Spleen (tissue), 11 donors: ENCODE data around the gene SLC6A2. TPM values are rescaled to one million over a fixed set of nuclear protein-coding genes. Genes with fewer than 3 reads are reported as not detected.

Experiments
- DNase-seq: peaks from one replicate; pipeline ENCODE4 v3.0.0-alpha.2; 2020
- H3K27ac ChIP-seq, 8 donors: fragments of 200-600 bp; sonication (generic) in 7 of 8; 1 replicate in 4 of 8; 2 replicates in 4 of 8; pipeline versions ENCODE4 v1.5.0 to v1.8.0; 2016 to 2021; ENCODE audit warnings: inconsistent platforms in 4 of 8, mild to moderate bottlenecking in 4 of 8, moderate library complexity in 1 of 8
- H3K27me3 ChIP-seq, 7 donors: fragments of 200-600 bp; sonication (generic) in 6 of 7; replicated peaks in 1 of 7; 1 replicate in 4 of 7; 2 replicates in 3 of 7; pipeline versions ENCODE4 v1.5.0 to v1.8.0; 2016 to 2021; ENCODE audit warnings: inconsistent platforms in 3 of 7, mild to moderate bottlenecking in 1 of 7
- H3K36me3 ChIP-seq, 6 donors: fragments of 200-600 bp; sonication (generic) in 5 of 6; 1 replicate in 4 of 6; 2 replicates in 2 of 6; pipeline versions ENCODE4 v1.5.0 to v1.8.0; 2016 to 2021; ENCODE audit warnings: inconsistent platforms in 2 of 6
- H3K4me1 ChIP-seq, 6 donors: fragments of 200-600 bp; sonication (generic) in 5 of 6; 1 replicate in 3 of 6; 2 replicates in 3 of 6; pipeline versions ENCODE4 v1.5.0 to v1.8.0; 2016 to 2021; ENCODE audit warnings: inconsistent platforms in 3 of 6
- H3K4me3 ChIP-seq, 8 donors: fragments of 200-600 bp; sonication (generic) in 7 of 8; 1 replicate in 4 of 8; 2 replicates in 4 of 8; pipeline versions ENCODE4 v1.5.0 to v1.8.0; 2016 to 2021; ENCODE audit warnings: inconsistent platforms in 4 of 8, mild to moderate bottlenecking in 4 of 8, moderate library complexity in 2 of 8
- H3K9me3 ChIP-seq, 8 donors: fragments of 200-600 bp; sonication (generic) in 7 of 8; 1 replicate in 4 of 8; 2 replicates in 4 of 8; pipeline versions ENCODE4 v1.5.0 to v1.8.0; 2016 to 2021; ENCODE audit warnings: inconsistent platforms in 4 of 8
- CTCF ChIP-seq, 11 experiments: fragments of 200-600 bp in 7 of 11; fragments of 450-650 bp in 4 of 11; sonication (generic) in 4 of 11; IDR thresholded peaks in 8 of 11; conservative IDR thresholded peaks in 3 of 11; 1 replicate in 7 of 11; 2 replicates in 4 of 11; pipeline versions ENCODE4 v1.4.0 to v1.8.0; 2016 to 2021; ENCODE audit warnings: antibody characterized with exemption in 11 of 11, inconsistent platforms in 4 of 11, mild to moderate bottlenecking in 1 of 11
- POLR2A ChIP-seq, 3 donors: fragments of 450-650 bp; IDR thresholded peaks; one replicate each; pipeline ENCODE4 v1.5.1; 2017; ENCODE audit warnings: antibody characterized with exemption in 3 of 3, mild to moderate bottlenecking in 1 of 3
- POLR2AphosphoS5 ChIP-seq, 3 donors: sonication (generic); formaldehyde crosslinking; IDR thresholded peaks; one replicate each; pipeline ENCODE4 v1.5.1; 2017; ENCODE audit warnings: antibody characterized with exemption in 3 of 3
- WGBS, 5 donors: extraction: QIAGEN DNeasy Blood & Tissue Kit in 3 of 5; methylation state at CpG; one replicate each; pipeline versions ENCODE4 v1.1.5 to v1.1.7; 2013 to 2018; 5-methylcytosine and 5-hydroxymethylcytosine counted together
- intact Hi-C: fragments of 100-400 bp; cut with DNase I; formaldehyde crosslinking; loops from one replicate; pipeline ENCODE4 v1.15.0; 2023; ENCODE audit warnings: low total_unique reads
- polyA plus RNA-seq, 3 donors: library from polyadenylated mRNA; stranded (reverse); fragments of 200-250 nt; gene quantifications; one replicate each; pipeline ENCODE4 v1.2.1, GENCODE V29; 2013
- total RNA-seq, 7 donors: library from RNA; depleted of rRNA in 3 of 7; stranded (reverse); fragments of >200 nt in 3 of 7; fragmentation: NEBNext Ultra II Directional in 4 of 7; extraction: Animal tissue kit (Norgen Biotek cat#: 25700) in 4 of 7; gene quantifications; one replicate each; pipeline versions ENCODE4 v1.1.0 to v1.2.1, GENCODE V29; 2016 to 2021
- donor health status: healthy with polysubstance abuse.
- donor health status: DM: no; HTN: no; CAD: no; lungs with moderate emphysema.
- donor health status: DM: no; HTN: no; CAD: no.
- donor health status: Bipolar disorder and iron deficiency.
- donor health status: healthy.
- donor health status: DM: no; HTN: no; CAD: no.
- donor health status: DM: yes; HTN: yes; CAD: no.

Gene SLC6A2
- total and polyA plus RNA-seq, 10 donors: not detected

GRCh38 chr16:55711959-55712876 is 56.4 kb downstream of the SLC6A2 start:
- DNase-seq: no peak
- no peak for TF ChIP-seq POLR2AphosphoS5 (IDR thresholded peaks at IDR 0.05)
- peak in 10 of 11 experiments; percentile 29 to 72 (median 66) for TF ChIP-seq CTCF (IDR thresholded peaks at IDR 0.05 in 8 of 11, conservative IDR thresholded peaks at IDR 0.05 in 3 of 11)
- no peak overlapping the region for H3K4me3 ChIP-seq
- H3K36me3 ChIP-seq: no peaks in the 10 kb centered on the region
- no peaks in the 10 kb centered on the region for H3K4me1 ChIP-seq
- peaks cover 0 to 34% (median 0%) of the 10 kb centered on the region in 7 donors for H3K27me3 ChIP-seq
- no peaks in the 10 kb centered on the region for H3K9me3 ChIP-seq
- H3K27ac ChIP-seq: no peak overlapping the region
- 25 to 29% (median 29%) methylated on average over 10 of the region's 10 CpGs for WGBS, 5 donors
- intact Hi-C loops: loop anchor here (2.0 kb wide), 1 partner anchor 131 kb away; no protein-coding TSS in a partner anchor

GRCh38 chr16:55713103-55713502 is 57.3 kb downstream of the SLC6A2 start:
- DNase-seq: no peak
- 50 to 69% (median 66%) methylated on average over 1 of the region's 1 CpG for WGBS, 5 donors

GRCh38 chr16:55717326-55717725 is 61.5 kb downstream of the SLC6A2 start:
- Histone ChIP-seq H3K4me1 (no peaks in the 10 kb centered on the region), H3K27me3 (peaks cover 0 to 3% (median 0%) of the 10 kb centered on the region in 7 donors), H3K36me3 (no peaks in the 10 kb centered on the region), H3K27ac (no peak overlapping the region), H3K9me3 (peaks cover 0 to 10% (median 0%) of the 10 kb centered on the region in 8 donors), H3K4me3 (no peak overlapping the region)
- DNase-seq: no peak
- intact Hi-C loops: no loop called here
- WGBS, 5 donors: 60 to 88% (median 77%) methylated on average over 3 of the region's 3 CpGs
- no peak for TF ChIP-seq POLR2AphosphoS5 (IDR thresholded peaks at IDR 0.05)
- no peak for TF ChIP-seq POLR2A (IDR thresholded peaks at IDR 0.05)
- TF ChIP-seq CTCF (IDR thresholded peaks at IDR 0.05 in 8 of 11, conservative IDR thresholded peaks at IDR 0.05 in 3 of 11): no peak

More at GRCh38 chr16:55713103-55713502, 57.3 kb downstream of the SLC6A2 start:
- H3K4me1 ChIP-seq: no peaks in the 10 kb centered on the region
- H3K27me3 ChIP-seq: peaks cover 0 to 26% (median 0%) of the 10 kb centered on the region in 7 donors
- H3K9me3 ChIP-seq: no peaks in the 10 kb centered on the region
- H3K36me3 ChIP-seq: no peaks in the 10 kb centered on the region
- H3K4me3 ChIP-seq: no peak overlapping the region
- no peak overlapping the region for H3K27ac ChIP-seq
- intact Hi-C loops: loop anchor here (2.0 kb wide), 1 partner anchor 130 kb away; no protein-coding TSS in a partner anchor
- TF ChIP-seq POLR2AphosphoS5 (IDR thresholded peaks at IDR 0.05) (no peak), POLR2A (IDR thresholded peaks at IDR 0.05) (no peak), CTCF (IDR thresholded peaks at IDR 0.05 in 8 of 11, conservative IDR thresholded peaks at IDR 0.05 in 3 of 11) (no peak)
